NT2/D1 (cell line): ENCODE results near the gene SLC22A13.

Experiments
- SUZ12 ChIP-seq: IDR thresholded peaks from 2 replicates; pipeline ENCODE4 v1.6.1; 2011; ENCODE audit not compliant: insufficient read length, insufficient read depth; ENCODE audit errors: extremely low read depth
- YY1 ChIP-seq: IDR thresholded peaks from 2 replicates; pipeline ENCODE4 v1.6.1; 2011; ENCODE audit not compliant: insufficient read length, insufficient read depth

DNA sequence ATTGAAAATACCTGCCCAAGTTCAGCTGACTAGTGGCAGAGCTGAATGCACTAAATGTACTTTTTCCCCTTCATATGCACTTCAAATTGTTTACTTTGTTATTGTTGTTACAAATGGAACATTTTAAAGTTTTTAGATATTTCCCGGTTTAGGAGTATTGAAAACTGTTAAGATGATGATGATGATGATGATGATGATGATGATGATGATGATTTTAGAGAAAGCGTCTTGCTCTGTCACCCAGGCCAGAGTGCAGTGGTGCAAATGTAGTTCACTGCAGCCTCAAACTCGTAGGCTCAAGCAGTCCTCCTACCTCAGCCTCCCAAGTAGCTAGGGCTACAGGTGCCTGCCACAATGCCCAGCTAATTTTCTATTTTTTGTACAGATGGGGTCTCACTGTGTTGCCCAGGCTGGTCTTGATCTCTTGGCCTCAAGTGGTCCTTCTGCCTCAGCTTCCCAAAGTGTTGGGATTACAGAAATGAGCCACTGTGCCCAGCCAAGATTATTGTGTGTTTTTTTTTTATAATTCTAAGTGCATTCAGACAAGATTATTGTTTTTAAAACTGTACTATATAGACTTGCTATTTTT is 45.9 kb upstream of the SLC22A13 start:
- no peak for TF ChIP-seq SUZ12
- no peak for TF ChIP-seq YY1
